ENCODE results near the gene SLC22A5.

DNA sequence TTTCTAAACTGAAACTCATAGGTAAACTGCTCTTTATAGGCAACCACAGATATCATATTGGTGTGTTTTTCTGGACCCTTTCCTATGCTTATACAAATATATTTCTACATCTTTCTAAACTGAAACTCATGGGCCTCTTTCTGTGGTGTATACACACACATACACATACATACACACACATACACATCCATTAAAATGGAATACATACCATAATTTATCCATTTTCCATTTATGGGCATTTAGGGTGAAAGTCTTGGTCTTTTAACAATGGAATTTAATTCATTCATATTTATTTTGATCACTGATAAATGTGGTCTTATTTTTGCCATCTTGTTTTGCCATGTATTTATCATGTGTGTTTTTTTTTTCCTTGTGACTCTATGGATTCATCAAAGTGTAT lies 44.1 kb downstream of the SLC22A5 start:
- no peak for TF ChIP-seq ZNF169 (tag by site-specific recombination; IDR thresholded peaks at IDR 0.05)
- no peak for TF ChIP-seq ZNF133 (tag by site-specific recombination; IDR thresholded peaks at IDR 0.05)
- TF ChIP-seq GFI1B (tag by site-specific recombination; IDR thresholded peaks at IDR 0.05): no peak
- TF ChIP-seq REST (tag by site-specific recombination; IDR thresholded peaks at IDR 0.05): no peak
- TF ChIP-seq ZNF792 (tag by site-specific recombination; IDR thresholded peaks at IDR 0.05): no peak
- TF ChIP-seq CTCF (tag by site-specific recombination; IDR thresholded peaks at IDR 0.05): no peak

Measured in HEK293 (cell line).